Ovary (tissue), 3 donors: ENCODE data around the gene RPN2.

Source experiments
- EP300 ChIP-seq: sonication (generic); formaldehyde crosslinking; IDR thresholded peaks from one replicate; pipeline ENCODE4 v1.6.1; 2017; ENCODE audit warnings: antibody characterized with exemption
- POLR2A ChIP-seq: fragments of 450-650 bp; IDR thresholded peaks from one replicate; pipeline ENCODE4 v1.6.1; 2017; ENCODE audit warnings: antibody characterized with exemption, mild to moderate bottlenecking, moderate library complexity
- TF ChIP-seq, protein P1 (sequence below), 3 donors: fragments of 450-650 bp in 2 of 3; fragments of 200-600 bp in 1 of 3; IDR thresholded peaks; one replicate each; pipeline versions ENCODE4 v1.5.1 to v1.8.0; 2016 to 2022; ENCODE audit warnings: antibody characterized with exemption in 3 of 3, mild to moderate bottlenecking in 1 of 3
- donor health status: DM: no; HTN: no; CAD: no.

DNA sequence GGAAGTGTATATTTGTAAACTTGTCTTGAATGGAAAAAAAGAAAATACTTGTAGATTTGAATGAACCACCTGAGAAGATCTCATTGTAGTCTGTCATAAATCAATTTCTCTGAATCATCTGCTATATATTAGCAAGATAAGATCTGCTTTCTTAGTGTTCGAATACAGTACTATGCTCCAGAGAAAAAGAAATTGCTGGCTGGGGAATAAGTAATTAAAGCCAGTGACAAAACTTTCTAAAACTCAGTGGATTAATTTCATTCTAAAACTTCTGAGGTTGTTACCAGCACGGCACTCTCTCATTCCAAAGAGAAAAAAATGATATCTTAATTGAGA lies 22.7 kb downstream of the RPN2 start:
- TF ChIP-seq, protein P1, sequence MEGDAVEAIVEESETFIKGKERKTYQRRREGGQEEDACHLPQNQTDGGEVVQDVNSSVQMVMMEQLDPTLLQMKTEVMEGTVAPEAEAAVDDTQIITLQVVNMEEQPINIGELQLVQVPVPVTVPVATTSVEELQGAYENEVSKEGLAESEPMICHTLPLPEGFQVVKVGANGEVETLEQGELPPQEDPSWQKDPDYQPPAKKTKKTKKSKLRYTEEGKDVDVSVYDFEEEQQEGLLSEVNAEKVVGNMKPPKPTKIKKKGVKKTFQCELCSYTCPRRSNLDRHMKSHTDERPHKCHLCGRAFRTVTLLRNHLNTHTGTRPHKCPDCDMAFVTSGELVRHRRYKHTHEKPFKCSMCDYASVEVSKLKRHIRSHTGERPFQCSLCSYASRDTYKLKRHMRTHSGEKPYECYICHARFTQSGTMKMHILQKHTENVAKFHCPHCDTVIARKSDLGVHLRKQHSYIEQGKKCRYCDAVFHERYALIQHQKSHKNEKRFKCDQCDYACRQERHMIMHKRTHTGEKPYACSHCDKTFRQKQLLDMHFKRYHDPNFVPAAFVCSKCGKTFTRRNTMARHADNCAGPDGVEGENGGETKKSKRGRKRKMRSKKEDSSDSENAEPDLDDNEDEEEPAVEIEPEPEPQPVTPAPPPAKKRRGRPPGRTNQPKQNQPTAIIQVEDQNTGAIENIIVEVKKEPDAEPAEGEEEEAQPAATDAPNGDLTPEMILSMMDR (IDR thresholded peaks at IDR 0.05): no peak
- TF ChIP-seq EP300 (no peak), POLR2A (no peak)
